ENCODE results near the gene FBXW10.
A peak's percentile ranks its signal among the peaks of the same experiment; 100 is the strongest.
"Not testable (repeated sequence)": the region's sequence is repeated elsewhere in the genome, so short reads cannot be mapped to it uniquely, and the experiment has no call there.

The FBXW10 gene

GRCh38 chr17:18743699-18744421, at the start of gene FBXW10:
Gene FBXW10 (plus strand): TSS chr17:18744054. CDS start chr17:18744245, 191 bp downstream.
- H3K27ac ChIP-seq; DNase-seq (ENCODE audit: low spot score): not testable (repeated sequence)
- peak within 1 kb of the TSS; percentile 53 for H3K4me3 ChIP-seq

DNA sequence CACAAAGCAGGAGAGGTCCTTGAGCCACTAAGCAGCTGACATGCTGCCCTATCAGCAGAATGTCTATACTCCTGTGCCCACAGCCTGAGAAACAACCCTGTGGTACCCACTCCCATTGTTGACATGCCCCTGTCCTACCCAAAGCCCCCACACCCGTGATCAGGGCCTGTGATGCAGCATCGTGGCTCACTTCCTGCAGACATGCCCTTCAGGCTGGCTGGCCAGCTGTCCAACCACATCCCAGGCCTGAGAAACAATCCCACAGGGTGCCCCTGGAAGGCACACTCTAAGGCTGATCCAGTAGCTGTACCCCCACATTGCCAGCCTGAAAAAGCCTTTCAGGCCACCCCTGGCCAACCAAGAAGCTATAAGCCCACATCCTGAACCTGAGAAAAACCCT, 48.7 kb upstream of the FBXW10 start:
- not testable (repeated sequence) for H3K27ac ChIP-seq; DNase-seq (ENCODE audit: low spot score); H3K4me3 ChIP-seq

DNA sequence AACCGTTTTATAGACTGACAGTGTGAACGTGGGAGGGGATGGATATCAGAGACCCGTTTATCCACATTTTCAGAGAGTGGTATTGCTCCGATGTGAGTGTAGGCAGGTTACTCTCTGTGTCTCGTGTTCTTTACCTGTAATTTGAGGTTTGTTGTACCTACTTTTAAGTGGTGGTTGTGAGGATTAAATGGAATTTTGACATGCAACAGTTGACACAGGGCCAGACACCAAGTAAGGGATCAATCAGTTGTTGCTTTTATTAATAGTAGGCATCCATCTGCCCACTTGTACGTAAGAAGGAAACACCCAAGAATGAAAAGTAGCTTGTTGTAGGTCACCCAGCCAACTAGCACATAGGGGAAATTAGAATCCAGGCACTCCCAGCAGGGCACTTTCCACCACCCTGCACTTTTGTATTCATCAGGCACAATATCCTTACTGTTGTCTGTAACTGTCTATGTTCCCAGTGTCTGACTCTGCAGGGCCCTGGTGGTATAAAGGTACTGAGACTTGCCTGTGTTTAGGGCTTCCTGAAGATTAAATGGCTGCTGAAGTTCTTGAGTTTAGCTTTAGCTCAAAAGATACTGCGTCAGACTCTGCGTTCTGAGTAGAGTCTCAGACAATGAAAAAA, 45.3 kb upstream of the FBXW10 start:
- not testable (repeated sequence) for DNase-seq (ENCODE audit: low spot score); H3K27ac ChIP-seq

GRCh38 chr17:18705955-18706354, 37.9 kb upstream of the FBXW10 start:
- not testable (repeated sequence) for H3K27ac ChIP-seq; DNase-seq (ENCODE audit: low spot score); H3K4me3 ChIP-seq

More for the DNA sequence above, 45.3 kb upstream of the FBXW10 start:
- peak overlapping the region; percentile 75 for H3K4me3 ChIP-seq

DNA sequence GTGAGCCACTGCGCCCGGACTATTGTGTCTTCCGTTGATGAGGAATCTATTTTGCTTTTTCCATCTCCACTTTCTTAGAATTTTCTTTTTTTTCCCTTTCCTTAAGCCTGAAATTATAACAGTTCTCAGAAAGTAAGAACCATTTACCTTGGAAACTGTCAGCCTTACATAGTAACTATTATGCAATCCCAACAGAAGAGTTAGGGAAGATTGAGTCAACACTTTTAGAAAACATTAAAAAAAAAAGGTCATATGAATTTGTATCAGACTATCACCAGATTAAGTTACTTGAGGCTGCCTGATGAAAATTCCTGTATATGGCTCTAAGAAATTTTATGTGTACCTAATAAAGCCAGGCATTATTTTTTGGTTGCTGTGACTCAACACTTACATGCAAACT, 35.6 kb upstream of the FBXW10 start:
- DNase-seq (ENCODE audit: low spot score); H3K4me3 ChIP-seq; H3K27ac ChIP-seq: not testable (repeated sequence)

DNA sequence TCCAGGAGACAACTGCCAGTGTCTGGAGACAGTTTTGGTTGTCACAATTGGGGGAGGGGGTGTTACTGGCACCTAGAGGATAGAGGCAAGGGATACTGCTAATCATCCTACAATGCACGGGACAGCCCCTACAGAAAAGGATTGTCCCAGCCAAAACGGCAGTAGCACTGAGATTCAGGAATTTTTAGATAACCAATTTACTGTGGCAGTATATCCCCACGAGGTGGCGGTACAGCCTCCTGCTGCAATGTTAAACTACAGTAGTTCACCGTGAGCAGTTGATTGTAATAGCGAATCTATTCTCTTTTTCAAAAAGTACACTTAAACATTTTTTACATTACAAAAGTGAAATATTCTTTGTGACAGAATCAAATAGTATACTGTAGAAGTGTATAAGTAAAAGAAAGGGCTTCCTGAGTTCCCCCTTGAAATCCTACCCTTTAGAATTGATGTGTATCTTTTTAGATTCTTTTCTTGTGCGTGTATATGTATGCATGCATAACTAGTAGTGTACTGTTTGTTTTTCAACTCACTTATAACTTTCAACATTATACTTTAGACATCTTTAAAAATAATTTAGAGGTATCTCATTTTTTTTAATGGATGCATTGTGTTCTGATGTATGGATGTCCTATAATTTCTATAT, 31.4 kb upstream of the FBXW10 start:
- not testable (repeated sequence) for DNase-seq (ENCODE audit: low spot score); H3K4me3 ChIP-seq; H3K27ac ChIP-seq
- peak; percentile 27 for TF ChIP-seq CTCF (IDR thresholded peaks at IDR 0.05)

DNA sequence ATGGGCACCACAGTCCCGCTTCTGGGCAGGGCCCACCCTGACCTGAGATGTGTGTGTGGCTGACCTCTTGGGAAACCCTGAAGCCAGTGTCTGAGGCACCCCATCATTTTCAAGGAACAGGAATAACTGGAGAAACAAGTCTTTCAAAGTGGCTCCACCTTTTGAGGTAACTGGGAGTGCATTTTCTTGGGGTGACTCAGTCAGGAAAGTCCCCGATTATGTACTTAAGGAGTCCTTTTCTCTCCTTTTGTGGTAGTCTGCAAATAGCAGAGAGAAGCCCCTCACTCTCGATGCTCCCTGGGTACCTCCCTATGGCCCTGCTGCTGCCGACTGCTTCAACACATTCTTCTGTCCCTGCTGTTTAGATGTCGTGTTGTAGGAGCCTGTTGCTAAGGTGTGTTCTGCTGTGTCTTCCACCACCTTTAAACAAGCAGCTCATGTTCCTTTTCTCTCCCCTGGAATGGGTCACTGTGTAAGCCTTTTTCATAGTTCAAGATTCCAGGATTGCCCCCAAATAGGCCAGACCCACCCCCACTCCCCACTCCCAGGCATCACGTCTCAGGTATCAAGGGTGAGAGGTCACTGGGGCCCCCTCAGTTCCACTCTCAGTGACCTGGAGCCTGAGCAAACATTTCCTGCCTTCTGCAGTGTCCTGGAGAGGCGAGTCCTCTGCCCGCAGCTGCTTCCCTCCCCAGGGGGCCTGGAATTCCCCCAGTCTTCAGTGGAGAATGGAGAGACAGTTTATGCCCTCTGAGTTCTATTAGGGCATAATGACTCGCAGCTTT, 25.0 kb upstream of the FBXW10 start:
- not testable (repeated sequence) for DNase-seq (ENCODE audit: low spot score); H3K27ac ChIP-seq; H3K4me3 ChIP-seq

- not testable (repeated sequence) for H3K4me3 ChIP-seq; H3K27ac ChIP-seq; DNase-seq (ENCODE audit: low spot score)
Measured at GRCh38 chr17:18719428-18720110, 24.3 kb upstream of the FBXW10 start.

GRCh38 chr17:18721775-18722547, 21.9 kb upstream of the FBXW10 start:
- peak overlapping the region in 1 of 2 donors; percentile 41 for H3K27ac ChIP-seq
- not testable (repeated sequence) for H3K4me3 ChIP-seq

GRCh38 chr17:18722612-18723011, 21.2 kb upstream of the FBXW10 start:
- not testable (repeated sequence) for H3K4me3 ChIP-seq; H3K27ac ChIP-seq; DNase-seq (ENCODE audit: low spot score)

More at GRCh38 chr17:18721775-18722547, 21.9 kb upstream of the FBXW10 start:
- not testable (repeated sequence) for DNase-seq (ENCODE audit: low spot score)

GRCh38 chr17:18723509-18723908, 20.3 kb upstream of the FBXW10 start:
- not testable (repeated sequence) for H3K27ac ChIP-seq; H3K4me3 ChIP-seq; DNase-seq (ENCODE audit: low spot score)

DNA sequence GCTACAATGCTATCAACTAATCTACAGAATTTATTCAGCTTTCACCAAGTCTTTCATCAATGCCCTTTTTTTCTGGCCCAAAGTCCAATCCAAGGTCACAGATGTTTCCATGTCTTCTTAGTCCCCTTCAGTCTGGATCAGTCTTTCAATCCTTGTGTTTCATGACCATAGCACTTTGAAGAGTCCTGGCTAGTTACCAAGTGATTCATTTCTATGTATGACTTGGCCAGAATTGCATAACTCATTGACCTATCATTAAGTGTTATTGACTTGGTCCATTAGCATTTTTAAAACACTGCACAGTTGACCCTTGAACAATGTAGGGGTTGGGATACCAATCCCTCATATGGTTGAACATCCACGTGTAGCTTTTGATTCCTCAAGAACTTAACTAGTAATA, 11.4 kb upstream of the FBXW10 start:
- not testable (repeated sequence) for H3K27ac ChIP-seq, H3K4me3 ChIP-seq

GRCh38 chr17:18733350-18733749, 10.5 kb upstream of the FBXW10 start:
- not testable (repeated sequence) for H3K4me3 ChIP-seq; DNase-seq (ENCODE audit: low spot score)

More for the DNA sequence above, 11.4 kb upstream of the FBXW10 start:
- not testable (repeated sequence) for DNase-seq (ENCODE audit: low spot score)

DNA sequence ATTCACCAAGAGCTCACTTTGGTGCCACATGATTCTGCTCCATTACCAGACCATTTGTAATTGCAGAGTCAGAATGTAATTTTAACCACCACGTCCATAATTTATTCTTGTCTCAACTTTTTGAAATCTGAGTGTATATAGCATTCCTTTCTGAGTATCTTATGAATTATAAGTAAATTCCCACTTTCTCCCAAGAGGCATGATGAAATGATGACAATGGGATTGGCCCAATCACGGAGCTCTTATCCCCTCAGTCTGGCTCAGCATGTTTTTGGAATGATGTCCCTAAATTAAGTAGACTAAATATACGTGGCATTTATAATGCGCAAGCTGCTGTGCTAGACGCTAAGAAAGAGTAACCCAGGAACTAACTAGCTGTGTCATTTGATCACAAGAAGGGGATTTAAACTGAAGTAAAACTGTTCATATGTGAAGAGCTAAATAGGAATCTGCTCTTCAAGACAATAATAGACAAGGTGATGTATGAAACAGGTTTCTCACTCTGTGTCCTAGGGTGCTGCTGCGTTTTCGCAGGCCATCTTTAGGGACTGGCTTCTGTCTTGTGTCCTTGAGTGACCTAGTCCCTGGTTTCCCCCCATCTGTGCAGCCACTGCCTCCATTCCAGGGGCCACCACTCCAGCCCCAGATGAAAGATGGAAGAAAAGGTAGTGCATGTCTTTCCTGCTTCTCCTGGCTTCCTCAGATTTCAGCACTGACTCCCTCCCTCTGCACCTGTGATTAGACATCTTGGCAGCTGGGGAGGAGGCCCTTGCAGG, 4.0 kb upstream of the FBXW10 start:
- DNase-seq (ENCODE audit: low spot score); H3K4me3 ChIP-seq: not testable (repeated sequence)

More at GRCh38 chr17:18733350-18733749, 10.5 kb upstream of the FBXW10 start:
- H3K27ac ChIP-seq, result not testable (repeated sequence)

DNA sequence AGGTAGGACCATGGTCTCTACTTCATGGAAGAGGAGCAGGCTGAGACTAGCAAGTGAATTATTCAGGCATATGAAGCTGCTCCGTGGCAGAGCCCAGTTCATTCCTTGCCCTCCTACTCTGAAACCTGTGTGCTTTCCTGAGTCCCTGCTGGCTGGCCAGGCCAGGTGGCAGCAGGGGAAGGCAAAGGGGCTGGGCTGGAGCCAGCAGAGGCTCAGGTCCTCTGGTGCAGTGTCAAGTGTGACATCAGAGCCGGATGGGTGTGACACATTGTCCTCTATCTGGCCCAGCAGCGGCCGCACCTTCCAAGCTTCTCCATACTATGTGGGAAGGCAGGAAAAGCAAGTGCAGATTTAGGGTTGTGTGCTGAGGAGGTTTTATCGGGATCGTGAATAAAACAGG, 2.6 kb upstream of the FBXW10 start:
- H3K4me3 ChIP-seq; H3K27ac ChIP-seq; DNase-seq (ENCODE audit: low spot score): not testable (repeated sequence)

More for the DNA sequence above, 4.0 kb upstream of the FBXW10 start:
- not testable (repeated sequence) for H3K27ac ChIP-seq

Data from coronary artery (tissue), 2 donors.